Peyer's patch (tissue), 4 donors: ENCODE data around the gene TEKTIP1. TPM values are rescaled to one million over a fixed set of nuclear protein-coding genes. Genes with fewer than 3 reads are reported as not detected.

Experiments
- DNase-seq, 3 donors: peaks; one replicate each; pipeline ENCODE4 v3.0.0-alpha.2; 2017 to 2019
- H3K27ac ChIP-seq, 4 donors: fragments of 200-600 bp; sonication (generic); one replicate each; pipeline ENCODE4 v1.5.1; 2016 to 2019
- H3K27me3 ChIP-seq, 2 donors: fragments of 200-600 bp; sonication (generic); one replicate each; pipeline ENCODE4 v1.5.1; 2019
- H3K36me3 ChIP-seq, 3 donors: fragments of 200-600 bp; sonication (generic); one replicate each; pipeline ENCODE4 v1.5.1; 2016 to 2019
- H3K4me1 ChIP-seq, 4 donors: fragments of 200-600 bp; sonication (generic); one replicate each; pipeline ENCODE4 v1.5.1; 2016 to 2019
- H3K4me3 ChIP-seq, 4 donors: fragments of 200-600 bp; sonication (generic); 1 replicate in 3 of 4; 2 replicates in 1 of 4; pipeline ENCODE4 v1.5.1; 2016 to 2019; ENCODE audit warnings: mild to moderate bottlenecking in 1 of 4
- H3K9me3 ChIP-seq, 4 donors: fragments of 200-600 bp; sonication (generic); one replicate each; pipeline ENCODE4 v1.5.1; 2016 to 2019; ENCODE audit warnings: mild to moderate bottlenecking in 1 of 4
- CTCF ChIP-seq, 6 experiments: fragments of 450-650 bp in 4 of 6; fragments of 200-600 bp in 2 of 6; sonication (generic) in 1 of 6; IDR thresholded peaks; one replicate each; pipeline ENCODE4 v1.5.1; 2017 to 2019; ENCODE audit warnings: antibody characterized with exemption in 6 of 6, mild to moderate bottlenecking in 3 of 6, moderate library complexity in 1 of 6
- POLR2A ChIP-seq, 2 donors: fragments of 450-650 bp; IDR thresholded peaks; one replicate each; pipeline ENCODE4 v1.5.1; 2017; ENCODE audit warnings: antibody characterized with exemption in 2 of 2, mild to moderate bottlenecking in 2 of 2, moderate library complexity in 2 of 2
- total RNA-seq, 4 donors: library from RNA; depleted of rRNA; stranded (reverse); fragments of >200 nt; gene quantifications; one replicate each; pipeline ENCODE4 v1.1.0, GENCODE V29; 2016

Gene TEKTIP1
- total RNA-seq, 4 donors from 2014 or later, result 1.8 to 11.1 (median 2.4) TPM; not detected in 1

- Histone ChIP-seq H3K9me3 (no peaks in the 10 kb centered on the region), H3K4me3 (no peak overlapping the region), H3K36me3 (peaks cover 0 to 23% (median 0%) of the 10 kb centered on the region in 3 donors), H3K27ac (no peak overlapping the region), H3K27me3 (no peaks in the 10 kb centered on the region), H3K4me1 (peaks cover 0 to 30% (median 7%) of the 10 kb centered on the region in 4 donors)
- TF ChIP-seq CTCF (IDR thresholded peaks at IDR 0.05), result no peak
- TF ChIP-seq POLR2A (IDR thresholded peaks at IDR 0.05), result no peak
- DNase-seq, result no peak
Measured at GRCh38 chr19:3510727-3511126, 28.2 kb upstream of the TEKTIP1 start.

- H3K4me3 ChIP-seq, result no peak overlapping the region
- TF ChIP-seq CTCF (IDR thresholded peaks at IDR 0.05) (no peak), POLR2A (IDR thresholded peaks at IDR 0.05) (no peak)
- peaks cover 0 to 38% (median 11%) of the 10 kb centered on the region in 4 donors for H3K4me1 ChIP-seq
- no peaks in the 10 kb centered on the region for H3K9me3 ChIP-seq
- no peak for DNase-seq
- no peaks in the 10 kb centered on the region for H3K27me3 ChIP-seq
- no peak overlapping the region for H3K27ac ChIP-seq
- H3K36me3 ChIP-seq, result peaks cover 0 to 23% (median 0%) of the 10 kb centered on the region in 3 donors
Measured at GRCh38 chr19:3511506-3512251, 27.3 kb upstream of the TEKTIP1 start.

GRCh38 chr19:3512562-3513228 lies 26.3 kb upstream of the TEKTIP1 start:
- TF ChIP-seq CTCF (IDR thresholded peaks at IDR 0.05) (no peak), POLR2A (IDR thresholded peaks at IDR 0.05) (no peak)
- no peak overlapping the region for H3K27ac ChIP-seq
- no peaks in the 10 kb centered on the region for H3K9me3 ChIP-seq
- peaks cover 0 to 35% (median 4%) of the 10 kb centered on the region in 4 donors for H3K4me1 ChIP-seq
- H3K4me3 ChIP-seq, result no peak overlapping the region
- DNase-seq, result no peak
- H3K36me3 ChIP-seq, result peaks cover 0 to 23% (median 0%) of the 10 kb centered on the region in 3 donors
- H3K27me3 ChIP-seq, result no peaks in the 10 kb centered on the region

GRCh38 chr19:3513229-3514140 lies 25.5 kb upstream of the TEKTIP1 start:
- no peak overlapping the region for H3K27ac ChIP-seq
- H3K4me1 ChIP-seq, result peaks cover 0 to 29% (median 3%) of the 10 kb centered on the region in 4 donors
- H3K27me3 ChIP-seq, result no peaks in the 10 kb centered on the region
- TF ChIP-seq POLR2A (IDR thresholded peaks at IDR 0.05), result no peak
- no peak for TF ChIP-seq CTCF (IDR thresholded peaks at IDR 0.05)
- no peak for DNase-seq
- no peak overlapping the region for H3K4me3 ChIP-seq
- H3K36me3 ChIP-seq, result peaks cover 0 to 23% (median 0%) of the 10 kb centered on the region in 3 donors
- H3K9me3 ChIP-seq, result no peaks in the 10 kb centered on the region

- H3K4me3 ChIP-seq, result no peak overlapping the region
- DNase-seq, result no peak
- no peaks in the 10 kb centered on the region for H3K9me3 ChIP-seq
- no peaks in the 10 kb centered on the region for H3K27me3 ChIP-seq
- peaks cover 0 to 30% (median 3%) of the 10 kb centered on the region in 4 donors for H3K4me1 ChIP-seq
- peaks cover 0 to 21% (median 0%) of the 10 kb centered on the region in 3 donors for H3K36me3 ChIP-seq
- TF ChIP-seq POLR2A (IDR thresholded peaks at IDR 0.05), result no peak
- no peak for TF ChIP-seq CTCF (IDR thresholded peaks at IDR 0.05)
- H3K27ac ChIP-seq, result no peak overlapping the region
Measured at GRCh38 chr19:3514930-3515329, 24.0 kb upstream of the TEKTIP1 start.
